ENCODE data around the gene GMPR. TPM values are rescaled to one million over a fixed set of nuclear protein-coding genes. Genes with fewer than 3 reads are reported as not detected.

GMPR gene
- total RNA-seq, 1 donor from 2014 or later = 112 TPM

- no peak for DNase-seq
- intact Hi-C loops (cut with micrococcal nuclease) = loop anchor here (10.0 kb wide), 1 partner anchor 428 kb away; the partner anchor contains the start of gene ATXN1
- no peak for ATAC-seq
These were observed 98.5 kb downstream of the GMPR start for GRCh38 chr6:16336911-16337294.

GRCh38 chr6:16337295-16337975 lies 99.0 kb downstream of the GMPR start:
- DNase-seq = peak; percentile 97
- intact Hi-C loops (cut with micrococcal nuclease) = loop anchor here (10.0 kb wide), 1 partner anchor 427 kb away; the partner anchor contains the start of gene ATXN1

GRCh38 chr6:16338577-16339264 lies 100.3 kb downstream of the GMPR start:
- peak; percentile 49 for ATAC-seq
- intact Hi-C loops (cut with micrococcal nuclease) = loop anchor here (10.0 kb wide), 1 partner anchor 426 kb away; the partner anchor contains the start of gene ATXN1
- DNase-seq = peak; percentile 71

More at GRCh38 chr6:16337295-16337975, 99.0 kb downstream of the GMPR start:
- ATAC-seq = peak; percentile 88

DNA sequence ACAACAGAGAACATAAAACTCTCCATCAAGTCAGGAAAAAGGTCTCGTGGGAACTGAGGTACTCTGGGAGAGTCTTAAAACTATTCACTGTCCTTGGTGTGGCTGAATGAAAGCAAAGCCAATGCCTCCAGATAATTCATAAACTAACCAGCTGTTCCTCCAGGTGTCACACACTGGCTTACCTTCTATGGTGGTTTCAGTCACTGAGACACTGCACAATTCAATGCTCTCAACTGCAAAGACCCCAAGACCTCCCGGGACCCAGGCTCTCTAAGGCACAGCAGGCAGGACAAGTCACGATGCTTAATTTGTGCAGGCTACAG lies 100.8 kb downstream of the GMPR start:
- no peak for ATAC-seq
- intact Hi-C loops (cut with micrococcal nuclease) = loop anchor here (10.0 kb wide), 1 partner anchor 426 kb away; the partner anchor contains the start of gene ATXN1
- no peak for DNase-seq

GRCh38 chr6:16343593-16343992 lies 105.2 kb downstream of the GMPR start:
- DNase-seq (no peak), ATAC-seq (no peak)
- intact Hi-C loops (cut with micrococcal nuclease) = no loop called here

DNA sequence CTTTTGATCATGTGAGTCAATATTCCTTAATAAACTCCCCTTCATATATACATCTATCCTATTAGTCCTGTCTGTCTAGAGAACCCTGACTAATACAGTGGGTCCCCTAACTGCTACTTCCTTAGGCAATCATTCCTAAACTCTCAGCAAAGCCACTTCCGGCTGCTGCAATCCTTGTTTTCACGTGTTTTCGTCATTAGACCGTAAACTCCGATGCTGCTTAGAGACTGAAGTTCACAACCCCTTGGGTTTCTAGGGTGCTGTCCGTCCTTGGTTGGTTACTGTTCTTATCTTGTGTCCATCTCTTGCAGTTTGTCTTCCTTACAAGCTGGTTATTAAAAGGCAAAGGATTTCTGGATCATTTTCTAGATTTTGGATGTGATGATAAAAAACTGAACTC lies 106.4 kb downstream of the GMPR start:
- no peak for ATAC-seq
- intact Hi-C loops (cut with micrococcal nuclease) = no loop called here
- no peak for DNase-seq

Other genes starting within 250 kb of the GMPR start
- 12.9 TPM for gene MYLIP, start 109.5 kb upstream of the GMPR start, total RNA-seq

All from left ventricle myocardium superior (tissue), 1 donor.